Tibial nerve (tissue), 4 donors: Measurements from ENCODE around the gene COG5. TPM values are rescaled to one million over a fixed set of nuclear protein-coding genes. Genes with fewer than 3 reads are reported as not detected.

Experiments
- DNase-seq, 2 donors: peaks; one replicate each; pipeline ENCODE4 v3.0.0-alpha.2; 2019; ENCODE audit warnings: low spot score in 2 of 2
- H3K27ac ChIP-seq, 4 donors: fragments of 200-600 bp; sonication (generic) in 3 of 4; one replicate each; pipeline ENCODE4 v1.5.1; 2017 to 2019; ENCODE audit warnings: mild to moderate bottlenecking in 1 of 4
- H3K27me3 ChIP-seq, 2 donors: fragments of 200-600 bp; sonication (generic) in 1 of 2; one replicate each; pipeline versions ENCODE4 v1.5.1 to v1.6.0; 2017 to 2019
- H3K36me3 ChIP-seq, 3 donors: fragments of 200-600 bp; sonication (generic); one replicate each; pipeline ENCODE4 v1.5.1; 2018 to 2019
- H3K4me1 ChIP-seq, 4 donors: fragments of 200-600 bp; sonication (generic) in 3 of 4; one replicate each; pipeline ENCODE4 v1.5.1; 2017 to 2019
- H3K4me3 ChIP-seq, 4 donors: fragments of 200-600 bp; sonication (generic) in 3 of 4; one replicate each; pipeline ENCODE4 v1.5.1; 2017 to 2019; ENCODE audit warnings: mild to moderate bottlenecking in 1 of 4, moderate library complexity in 1 of 4
- H3K9me3 ChIP-seq, 4 donors: fragments of 200-600 bp; sonication (generic) in 3 of 4; one replicate each; pipeline ENCODE4 v1.5.1; 2017 to 2019
- CTCF ChIP-seq, 5 experiments: fragments of 200-600 bp in 3 of 5; fragments of 450-650 bp in 2 of 5; sonication (generic) in 3 of 5; IDR thresholded peaks; one replicate each; pipeline ENCODE4 v1.5.1; 2016 to 2019; ENCODE audit warnings: antibody characterized with exemption in 5 of 5, mild to moderate bottlenecking in 3 of 5, moderate library complexity in 2 of 5
- EP300 ChIP-seq, 2 donors: sonication (generic); formaldehyde crosslinking; IDR thresholded peaks; one replicate each; pipeline ENCODE4 v1.6.1; 2017; ENCODE audit warnings: antibody characterized with exemption in 2 of 2, mild to moderate bottlenecking in 1 of 2
- POLR2A ChIP-seq, 2 donors: fragments of 450-650 bp; IDR thresholded peaks; one replicate each; pipeline ENCODE4 v1.6.1; 2017; ENCODE audit warnings: antibody characterized with exemption in 2 of 2, mild to moderate bottlenecking in 2 of 2, moderate library complexity in 2 of 2
- WGBS, 2 donors: methylation state at CpG; one replicate each; pipeline ENCODE4 v1.1.5; 2018; 5-methylcytosine and 5-hydroxymethylcytosine counted together
- total RNA-seq, 4 donors: library from RNA; depleted of rRNA; stranded (reverse); fragments of >200 nt; gene quantifications; one replicate each; pipeline ENCODE4 v1.1.0, GENCODE V29; 2016

The COG5 gene
- total RNA-seq, 4 donors from 2014 or later = 26.7 to 35.7 (median 32.6) TPM

GRCh38 chr7:107236862-107237261 lies 326.9 kb downstream of the COG5 start:
- H3K27me3 ChIP-seq = no peaks in the 10 kb centered on the region
- peaks cover 0 to 9% (median 0%) of the 10 kb centered on the region in 3 donors for H3K36me3 ChIP-seq
- no peaks in the 10 kb centered on the region for H3K4me1 ChIP-seq
- TF ChIP-seq CTCF (IDR thresholded peaks at IDR 0.05) = no peak
- no peak for TF ChIP-seq EP300 (IDR thresholded peaks at IDR 0.05)
- no peak for TF ChIP-seq POLR2A (IDR thresholded peaks at IDR 0.05)
- no peaks in the 10 kb centered on the region for H3K9me3 ChIP-seq
- H3K4me3 ChIP-seq = no peak overlapping the region
- no peak for DNase-seq
- no peak overlapping the region for H3K27ac ChIP-seq

GRCh38 chr7:107234436-107234835 lies 329.3 kb downstream of the COG5 start:
- TF ChIP-seq EP300 (IDR thresholded peaks at IDR 0.05) (no peak), CTCF (IDR thresholded peaks at IDR 0.05) (no peak)
- H3K27ac ChIP-seq = no peak overlapping the region

DNA sequence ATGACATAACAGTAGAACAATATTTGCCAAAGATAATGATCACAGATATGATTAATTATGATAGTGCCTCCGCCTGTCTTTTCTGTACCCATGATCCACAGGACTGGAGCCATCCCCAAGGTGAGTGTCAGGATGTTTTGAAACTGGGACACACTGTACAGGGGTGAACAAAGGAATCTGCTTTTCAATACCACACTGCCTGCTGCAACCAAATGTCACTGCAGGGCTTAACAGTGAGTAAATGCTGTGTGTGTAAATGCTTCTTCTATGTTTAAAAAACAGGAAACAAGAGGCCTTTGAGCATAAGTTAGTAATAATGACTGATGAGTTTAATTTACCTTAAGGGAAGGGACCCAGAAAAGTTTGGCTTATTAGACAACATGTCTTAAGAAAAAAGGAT lies 329.7 kb downstream of the COG5 start:
- Histone ChIP-seq H3K27me3 (no peaks in the 10 kb centered on the region), H3K36me3 (peaks cover 0 to 13% (median 0%) of the 10 kb centered on the region in 3 donors), H3K9me3 (no peaks in the 10 kb centered on the region), H3K27ac (no peak overlapping the region), H3K4me1 (no peaks in the 10 kb centered on the region), H3K4me3 (no peak overlapping the region)
- no peak for TF ChIP-seq CTCF (IDR thresholded peaks at IDR 0.05)
- TF ChIP-seq POLR2A (IDR thresholded peaks at IDR 0.05) = no peak
- no peak for TF ChIP-seq EP300 (IDR thresholded peaks at IDR 0.05)
- DNase-seq = no peak
- 91 to 93% methylated on average over 1 of the region's 1 CpG for WGBS, 2 donors

More at GRCh38 chr7:107234436-107234835, 329.3 kb downstream of the COG5 start:
- H3K36me3 ChIP-seq = peaks cover 0 to 9% (median 0%) of the 10 kb centered on the region in 3 donors
- H3K4me1 ChIP-seq = no peaks in the 10 kb centered on the region
- no peaks in the 10 kb centered on the region for H3K27me3 ChIP-seq
- 72 to 75% methylated on average over 3 of the region's 3 CpGs for WGBS, 2 donors
- no peaks in the 10 kb centered on the region for H3K9me3 ChIP-seq
- no peak overlapping the region for H3K4me3 ChIP-seq
- no peak for DNase-seq

DNA sequence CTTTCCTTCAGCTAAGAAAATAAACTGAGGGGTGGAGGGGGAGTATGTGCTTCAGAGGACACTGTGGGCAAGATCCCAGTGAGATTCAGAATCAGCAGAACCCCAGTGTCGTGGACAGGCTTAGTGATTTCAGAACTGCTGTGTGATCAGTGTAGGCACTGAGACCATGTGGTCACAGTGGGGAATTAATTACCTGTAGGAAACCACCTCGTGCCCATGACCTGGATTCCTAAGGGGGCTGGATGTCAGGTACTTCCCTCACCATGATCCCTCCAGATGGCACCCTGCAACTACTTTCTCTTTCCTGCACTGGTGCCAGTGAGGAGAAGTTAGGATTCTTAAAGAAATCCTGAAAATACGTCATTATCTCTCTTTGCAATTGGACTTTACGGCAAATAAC lies 330.5 kb downstream of the COG5 start:
- no peak for DNase-seq
- H3K36me3 ChIP-seq = peaks cover 0 to 17% (median 0%) of the 10 kb centered on the region in 3 donors
- H3K4me1 ChIP-seq = no peaks in the 10 kb centered on the region
- H3K27ac ChIP-seq = no peak overlapping the region
- no peaks in the 10 kb centered on the region for H3K9me3 ChIP-seq
- no peaks in the 10 kb centered on the region for H3K27me3 ChIP-seq
- no peak overlapping the region for H3K4me3 ChIP-seq
- WGBS, 2 donors = 82 to 86% methylated on average over 4 of the region's 4 CpGs
- TF ChIP-seq EP300 (IDR thresholded peaks at IDR 0.05) (no peak), POLR2A (IDR thresholded peaks at IDR 0.05) (no peak), CTCF (IDR thresholded peaks at IDR 0.05) (no peak)

GRCh38 chr7:107232568-107233090 lies 331.1 kb downstream of the COG5 start:
- Histone ChIP-seq H3K4me3 (no peak overlapping the region), H3K27ac (no peak overlapping the region), H3K4me1 (no peaks in the 10 kb centered on the region), H3K36me3 (peaks cover 0 to 17% (median 0%) of the 10 kb centered on the region in 3 donors), H3K27me3 (no peaks in the 10 kb centered on the region), H3K9me3 (no peaks in the 10 kb centered on the region)
- DNase-seq = no peak
- TF ChIP-seq POLR2A (IDR thresholded peaks at IDR 0.05) = no peak
- TF ChIP-seq CTCF (IDR thresholded peaks at IDR 0.05) = no peak
- WGBS, 2 donors = 85 to 86% methylated on average over 7 of the region's 7 CpGs
